ENCODE data around the gene PTPRO. TPM values are rescaled to one million over a fixed set of nuclear protein-coding genes. Genes with fewer than 3 reads are reported as not detected.

Gene PTPRO
- polyA plus RNA-seq, 1 donor (not counting 4 experiments of a cell fraction or from before 2014, with no cell fraction given) = 0.17 TPM

GRCh38 chr12:15494329-15495046 is 172.2 kb downstream of the PTPRO start:
- no peaks in the 10 kb centered on the region for H3K9me3 ChIP-seq (ENCODE audit: control insufficient read depth, low read depth, low read length)
- H3K9ac ChIP-seq (ENCODE audit: control insufficient read depth, extremely low read depth, insufficient read depth, low read length) = no peak overlapping the region
- no peaks in the 10 kb centered on the region for H4K20me1 ChIP-seq (ENCODE audit: control insufficient read depth, extremely low read depth, insufficient read depth, low read length)
- dilution Hi-C loops (cut with MboI; ENCODE audit: extremely low pct_ligation_motif_present, low sequenced_read_pairs) = no loop called here
- no peaks in the 10 kb centered on the region for H3K4me1 ChIP-seq (ENCODE audit: control insufficient read depth, extremely low read depth, insufficient read depth, low read length)
- H3K27me3 ChIP-seq (ENCODE audit: control insufficient read depth, extremely low read depth, insufficient read depth, low read length) = no peaks in the 10 kb centered on the region
- no peaks in the 10 kb centered on the region for H3K36me3 ChIP-seq (ENCODE audit: control insufficient read depth in 2 of 2, extremely low read depth in 1 of 2, insufficient read depth in 2 of 2, low read length in 2 of 2)
- TF ChIP-seq CTCF (optimal IDR thresholded peaks at IDR 0.05 in 1 of 3, IDR thresholded peaks at IDR 0.05 in 1 of 3, conservative IDR thresholded peaks at IDR 0.05 in 1 of 3; ENCODE audit: extremely low read depth in 1 of 3, insufficient read depth in 2 of 3, low read length in 3 of 3) (no peak), EZH2 (IDR thresholded peaks at IDR 0.05; ENCODE audit: low read length) (no peak)
- no peaks in the 10 kb centered on the region for H3K9me1 ChIP-seq (ENCODE audit: control insufficient read depth, extremely low read depth, insufficient read depth, low read length)
- no peak overlapping the region for H3K4me3 ChIP-seq (ENCODE audit: control insufficient read depth in 2 of 3, extremely low read depth in 1 of 3, insufficient read depth in 2 of 3, low read depth in 1 of 3, low read length in 3 of 3)
- FAIRE-seq (no peak), DNase-seq (ENCODE audit: low read depth, low spot score) (no peak)
- no peaks in the 10 kb centered on the region for H3K79me2 ChIP-seq (ENCODE audit: control insufficient read depth, insufficient read depth, low read length)
- no peak overlapping the region for H3K27ac ChIP-seq (ENCODE audit: control insufficient read depth, insufficient read depth, low read length)
- H3K4me2 ChIP-seq (ENCODE audit: control insufficient read depth, extremely low read depth, insufficient read depth, low read depth, low read length) = no peak overlapping the region
- H2AFZ ChIP-seq (ENCODE audit: control insufficient read depth, low read length) = no peak overlapping the region

GRCh38 chr12:15495746-15496145 is 173.4 kb downstream of the PTPRO start:
- Histone ChIP-seq H4K20me1 (ENCODE audit: control insufficient read depth, extremely low read depth, insufficient read depth, low read length) (no peaks in the 10 kb centered on the region), H3K9me3 (ENCODE audit: control insufficient read depth, low read depth, low read length) (no peaks in the 10 kb centered on the region), H3K4me1 (ENCODE audit: control insufficient read depth, extremely low read depth, insufficient read depth, low read length) (no peaks in the 10 kb centered on the region), H3K36me3 (ENCODE audit: control insufficient read depth in 2 of 2, extremely low read depth in 1 of 2, insufficient read depth in 2 of 2, low read length in 2 of 2) (no peaks in the 10 kb centered on the region), H3K9me1 (ENCODE audit: control insufficient read depth, extremely low read depth, insufficient read depth, low read length) (no peaks in the 10 kb centered on the region), H3K4me3 (ENCODE audit: control insufficient read depth in 2 of 3, extremely low read depth in 1 of 3, insufficient read depth in 2 of 3, low read depth in 1 of 3, low read length in 3 of 3) (no peak overlapping the region), H3K79me2 (ENCODE audit: control insufficient read depth, insufficient read depth, low read length) (no peaks in the 10 kb centered on the region), H3K27me3 (ENCODE audit: control insufficient read depth, extremely low read depth, insufficient read depth, low read length) (no peaks in the 10 kb centered on the region), H3K27ac (ENCODE audit: control insufficient read depth, insufficient read depth, low read length) (no peak overlapping the region), H3K9ac (ENCODE audit: control insufficient read depth, extremely low read depth, insufficient read depth, low read length) (no peak overlapping the region), H3K4me2 (ENCODE audit: control insufficient read depth, extremely low read depth, insufficient read depth, low read depth, low read length) (no peak overlapping the region), H2AFZ (ENCODE audit: control insufficient read depth, low read length) (no peak overlapping the region)
- dilution Hi-C loops (cut with MboI; ENCODE audit: extremely low pct_ligation_motif_present, low sequenced_read_pairs) = no loop called here
- no peak for DNase-seq (ENCODE audit: low read depth, low spot score)
- no peak for FAIRE-seq
- TF ChIP-seq EZH2 (IDR thresholded peaks at IDR 0.05; ENCODE audit: low read length) (no peak), CTCF (optimal IDR thresholded peaks at IDR 0.05 in 1 of 3, IDR thresholded peaks at IDR 0.05 in 1 of 3, conservative IDR thresholded peaks at IDR 0.05 in 1 of 3; ENCODE audit: extremely low read depth in 1 of 3, insufficient read depth in 2 of 3, low read length in 3 of 3) (no peak)

All from keratinocyte (primary cell).